IPS-NIHi11 (cell line): ENCODE results near the gene TOPBP1.

ENCODE experiments used
- DNase-seq: peaks from one replicate; pipeline ENCODE4 v3.0.0; 2012; ENCODE audit warnings: mixed read lengths, low spot score

Gene TOPBP1

DNA sequence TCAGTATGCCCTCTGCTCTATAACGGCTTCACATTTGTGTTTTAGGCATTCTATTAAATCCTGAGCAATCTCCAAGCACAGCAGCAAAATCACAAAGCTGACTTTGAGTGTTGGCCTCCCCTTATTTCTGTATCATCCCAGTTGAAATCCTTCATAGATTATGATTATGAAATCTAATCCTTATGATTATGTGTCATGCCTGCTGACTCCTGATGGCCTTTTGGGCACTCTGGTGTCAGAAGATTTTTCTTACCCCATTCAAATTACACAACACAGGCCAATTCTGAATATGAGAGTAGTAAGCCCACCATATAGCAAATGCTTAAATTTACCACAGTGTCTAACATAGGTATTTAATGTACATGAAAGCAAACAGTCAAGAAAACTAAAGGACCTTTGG, 53.9 kb downstream of the TOPBP1 start:
- DNase-seq: no peak

DNA sequence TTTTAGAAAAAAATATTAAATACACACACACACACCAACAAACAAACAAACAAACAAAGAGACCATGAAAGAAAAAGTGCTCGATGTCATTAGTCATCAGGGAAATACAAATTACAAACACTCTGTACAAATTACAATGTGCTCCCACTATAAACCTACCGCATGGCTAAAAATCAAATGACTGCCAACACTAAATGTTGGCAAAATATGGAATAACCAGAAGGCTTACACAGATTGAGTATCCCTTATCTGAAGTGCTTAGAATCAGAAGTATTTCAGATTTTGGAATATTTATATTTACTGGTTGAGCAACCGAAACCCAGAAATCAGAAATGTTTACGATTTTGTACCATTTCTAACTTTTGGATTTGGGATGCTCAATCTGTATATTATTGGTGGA, 54.8 kb downstream of the TOPBP1 start:
- no peak for DNase-seq

DNA sequence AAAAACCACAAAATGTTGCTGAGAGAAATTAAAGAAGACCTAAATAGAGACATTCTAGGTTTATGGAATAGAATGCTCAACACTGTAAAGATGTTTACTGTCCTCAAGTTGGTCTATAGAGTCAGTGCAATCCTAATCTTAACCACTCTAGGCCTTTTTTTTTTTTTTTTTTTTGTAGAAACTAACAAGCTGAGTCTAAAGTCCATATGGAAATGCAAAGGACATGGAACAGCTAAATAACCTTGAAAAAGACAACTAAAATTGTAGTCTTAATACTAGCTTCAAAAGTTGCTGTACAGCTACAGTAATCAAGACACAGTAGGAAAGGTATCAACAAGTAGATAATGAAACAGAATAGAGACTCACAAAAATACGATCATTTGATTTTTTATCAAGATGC, 55.4 kb downstream of the TOPBP1 start:
- DNase-seq: no peak

DNA sequence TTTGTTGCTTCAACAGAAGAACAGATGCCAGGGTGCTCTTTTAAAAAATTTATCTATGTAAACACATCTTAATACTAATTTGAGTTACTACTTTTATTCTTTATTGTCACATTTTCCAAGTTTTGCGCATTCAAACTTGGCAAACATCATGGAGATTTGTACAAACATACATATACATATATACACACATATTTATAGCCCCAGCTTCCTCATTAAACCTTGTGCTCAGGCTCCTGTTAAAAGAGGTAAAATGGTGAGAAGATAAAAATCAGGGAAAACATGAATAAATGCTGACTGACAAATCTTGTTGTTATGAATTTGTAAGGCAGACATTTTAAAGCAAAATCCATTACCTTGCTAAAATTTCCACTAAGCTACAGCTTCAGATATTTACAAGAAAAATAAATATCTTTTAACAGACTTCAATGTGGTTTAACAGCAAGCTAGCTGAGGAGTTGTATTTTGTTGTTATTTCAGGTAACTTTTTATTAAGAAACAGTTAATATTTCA, 61.1 kb downstream of the TOPBP1 start:
- no peak for DNase-seq

DNA sequence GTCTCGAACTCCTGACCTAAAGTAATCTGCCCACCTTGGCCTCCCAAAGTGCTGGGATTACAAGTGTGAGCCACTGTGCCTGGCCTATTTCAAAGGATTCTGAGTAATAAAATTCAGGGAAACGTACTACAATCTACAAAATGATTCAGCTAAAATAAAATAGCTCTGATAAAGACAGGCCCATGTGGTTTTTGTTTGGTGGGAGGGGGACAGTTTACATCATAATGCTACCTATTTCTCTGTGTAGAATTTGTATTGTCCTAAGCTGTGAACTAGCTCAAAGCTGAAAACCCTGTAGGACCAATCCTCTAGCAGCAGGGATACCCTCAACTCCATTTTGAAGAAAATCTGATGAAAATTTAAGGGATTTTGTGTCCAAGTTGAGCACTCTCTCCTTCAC, 62.5 kb downstream of the TOPBP1 start:
- no peak for DNase-seq

DNA sequence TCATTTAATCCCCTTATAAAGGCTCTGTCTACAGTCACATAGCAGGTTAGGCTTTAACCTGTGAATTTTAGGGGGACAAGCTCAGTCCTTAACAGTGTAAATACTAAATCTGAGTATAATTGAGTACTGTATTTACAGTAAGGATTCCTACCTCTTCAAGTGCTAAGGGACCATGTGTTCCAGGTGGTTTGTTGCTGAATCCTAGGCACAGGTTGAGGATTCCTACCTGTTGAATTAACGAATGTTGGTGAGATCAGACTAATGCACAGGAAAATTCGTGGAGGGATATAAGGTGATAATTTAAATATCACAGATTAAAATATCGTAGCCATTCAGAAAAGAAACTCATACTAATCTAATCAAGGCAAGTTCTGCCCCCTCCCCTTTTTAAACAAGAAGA, 63.3 kb downstream of the TOPBP1 start:
- no peak for DNase-seq

DNA sequence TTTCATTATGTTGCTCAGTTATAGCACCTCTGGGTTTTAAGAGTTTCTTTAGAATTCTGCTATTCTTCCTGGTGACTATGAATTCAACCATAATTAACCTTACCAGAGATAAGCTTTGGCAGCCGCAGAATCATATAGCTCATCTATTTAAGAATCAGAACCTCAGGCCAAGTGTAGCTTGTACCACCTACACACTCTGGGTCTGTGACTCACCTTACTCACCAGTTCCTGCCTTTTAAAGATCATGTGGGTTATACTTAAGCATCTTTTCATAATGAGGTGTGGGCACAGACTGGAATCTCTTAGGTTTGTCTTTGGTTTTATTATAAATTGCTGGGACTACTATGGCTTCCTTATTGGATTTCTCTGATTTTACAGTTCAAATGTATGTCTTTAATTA, 66.4 kb downstream of the TOPBP1 start:
- DNase-seq: no peak

DNA sequence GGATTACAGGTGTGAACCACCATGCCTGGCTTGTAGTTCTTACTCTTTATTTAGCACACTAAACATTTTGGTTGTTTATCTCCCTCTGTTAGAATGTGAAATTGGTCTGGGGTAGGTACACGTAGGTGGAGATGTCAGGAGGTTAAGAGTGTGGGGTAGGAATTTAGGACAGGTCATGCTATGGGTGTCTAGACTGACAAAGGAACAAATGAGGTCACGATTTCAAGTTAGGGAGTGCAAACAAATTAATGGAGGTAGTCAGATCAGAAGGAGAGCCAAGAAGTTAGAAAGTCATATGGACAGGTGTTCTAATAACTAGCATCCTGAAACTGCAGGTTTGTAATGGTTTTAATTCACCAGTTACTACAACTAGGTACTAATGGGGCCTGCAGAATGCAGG, 68.5 kb downstream of the TOPBP1 start:
- no peak for DNase-seq

DNA sequence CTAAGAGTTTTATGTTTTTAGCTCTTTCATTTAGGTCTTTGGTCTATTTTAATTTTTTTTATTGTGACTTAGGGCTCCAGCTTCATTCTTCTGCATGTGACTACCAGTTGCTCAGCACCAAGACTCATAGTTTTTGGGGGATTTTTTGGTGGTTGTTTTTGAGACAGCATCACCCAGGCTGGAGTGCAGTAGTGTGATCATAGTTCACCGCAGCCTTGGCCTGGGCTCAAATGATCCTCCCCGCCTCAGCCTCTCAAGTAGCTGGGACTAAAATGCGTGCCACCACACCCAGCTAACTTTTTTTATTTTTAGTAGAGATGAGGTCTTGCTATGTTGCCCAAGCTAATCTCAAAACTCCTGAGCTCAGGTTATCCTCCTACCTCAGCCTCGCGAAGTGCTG, 68.9 kb downstream of the TOPBP1 start:
- DNase-seq: no peak

DNA sequence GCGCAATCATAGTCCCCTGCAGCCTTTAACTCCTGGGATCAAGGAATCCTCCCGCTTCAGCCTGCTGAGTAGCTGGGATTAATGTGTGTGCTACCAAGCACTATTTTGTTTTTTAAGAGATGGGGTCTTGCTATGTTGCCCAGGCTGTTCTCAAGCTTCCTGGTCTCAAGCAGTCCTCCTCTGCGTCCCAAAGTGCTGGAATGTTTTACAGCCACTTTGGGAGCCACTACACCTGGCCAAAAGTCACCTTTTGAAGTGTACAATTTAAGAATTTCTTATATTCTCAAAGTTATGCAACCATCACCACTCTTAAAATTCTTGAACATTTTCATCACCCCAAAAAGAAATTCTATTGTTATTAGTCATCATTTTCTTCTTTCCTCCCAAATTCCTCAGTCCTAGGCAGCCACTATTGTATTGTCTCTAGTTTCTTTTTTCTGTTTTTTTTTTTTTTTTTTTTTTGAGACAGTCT, 70.4 kb downstream of the TOPBP1 start:
- no peak for DNase-seq

DNA sequence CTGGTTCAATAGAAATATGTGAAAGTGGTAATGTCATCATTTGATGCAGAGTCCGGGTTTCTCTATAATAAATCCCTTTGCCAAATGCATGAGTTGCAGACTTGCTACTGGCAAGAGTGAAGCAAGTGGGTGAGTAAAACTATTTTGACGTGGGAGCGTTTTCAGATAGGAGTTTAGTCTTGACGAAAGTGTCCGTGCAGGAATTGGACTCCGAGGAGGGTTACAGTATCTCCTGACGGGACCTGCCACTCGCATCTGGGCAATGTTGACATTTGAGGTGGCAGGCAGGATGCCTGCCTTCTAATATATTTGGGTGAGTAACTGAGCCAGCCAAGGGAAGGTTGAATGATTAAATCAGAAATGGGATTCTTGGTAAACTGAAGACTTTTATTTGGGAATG, 72.2 kb downstream of the TOPBP1 start:
- DNase-seq: no peak

DNA sequence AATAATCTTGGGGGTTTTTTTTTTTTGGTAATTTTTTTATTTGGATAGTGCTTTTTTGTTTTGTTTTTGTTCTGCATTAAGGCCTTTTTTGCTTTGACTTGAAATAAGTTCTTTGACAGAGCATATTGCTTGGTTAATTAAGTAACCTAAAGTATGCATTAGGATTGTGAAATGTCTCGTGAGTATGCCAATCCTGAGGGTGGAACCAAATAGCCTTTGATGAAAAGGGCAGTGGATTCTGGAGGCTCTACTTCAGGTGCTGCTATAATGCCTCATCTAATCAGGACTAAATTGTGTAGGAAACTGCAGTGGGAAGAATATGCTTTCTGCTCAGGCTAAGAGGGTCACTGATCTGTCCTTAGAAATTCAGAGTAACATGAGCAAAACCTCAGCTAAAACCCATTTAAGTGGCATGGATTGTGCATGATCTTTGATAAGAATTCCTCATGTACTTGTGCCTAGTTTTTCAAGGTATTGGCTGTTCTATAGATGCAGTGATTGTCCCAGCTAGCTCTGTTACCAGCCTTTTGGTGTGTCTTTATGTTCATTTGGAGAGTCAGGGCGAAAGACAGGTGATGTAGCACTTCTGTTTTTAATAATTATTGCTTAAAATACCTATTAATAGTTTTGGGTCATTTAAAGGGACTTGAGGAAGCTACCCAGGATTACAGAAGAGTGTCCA, 72.8 kb downstream of the TOPBP1 start:
- DNase-seq: no peak

DNA sequence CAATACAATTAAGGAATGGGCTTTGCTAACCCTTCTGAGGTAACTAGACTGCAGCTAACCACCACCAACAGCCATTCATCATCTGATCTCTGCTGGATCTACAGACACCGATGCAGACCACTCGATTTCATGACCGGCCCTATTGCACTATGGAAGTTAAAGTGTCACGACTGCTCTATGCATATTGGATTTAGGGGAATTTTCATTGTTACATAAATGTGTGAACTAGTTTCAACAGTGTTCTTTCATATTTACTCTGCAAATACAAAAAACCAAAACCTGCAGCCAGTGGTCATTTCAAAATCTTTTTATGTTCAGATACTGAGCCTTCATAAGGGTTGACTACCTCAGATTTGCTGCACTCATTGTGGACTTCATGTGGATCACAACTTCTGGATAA, 73.7 kb downstream of the TOPBP1 start:
- DNase-seq: no peak

DNA sequence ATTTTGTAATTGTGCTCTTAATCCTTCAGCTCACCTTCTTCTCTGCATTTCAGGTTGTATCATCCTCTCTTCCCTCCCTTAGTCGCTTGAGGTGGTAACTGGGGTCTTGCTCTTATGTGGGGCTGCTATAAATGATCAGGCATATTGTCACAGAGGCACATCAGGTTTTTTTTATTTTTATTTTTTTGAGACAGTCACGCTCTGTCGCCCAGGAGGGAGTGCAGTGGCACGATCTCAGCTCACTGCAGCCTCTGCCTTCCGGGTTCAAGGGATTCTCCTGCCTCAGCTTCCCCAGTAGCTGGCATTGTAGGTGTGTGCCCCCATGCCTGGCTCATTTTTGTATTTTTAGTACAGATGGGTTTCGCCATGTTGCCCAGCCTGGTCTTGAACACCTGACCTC, 78.3 kb downstream of the TOPBP1 start:
- no peak for DNase-seq

DNA sequence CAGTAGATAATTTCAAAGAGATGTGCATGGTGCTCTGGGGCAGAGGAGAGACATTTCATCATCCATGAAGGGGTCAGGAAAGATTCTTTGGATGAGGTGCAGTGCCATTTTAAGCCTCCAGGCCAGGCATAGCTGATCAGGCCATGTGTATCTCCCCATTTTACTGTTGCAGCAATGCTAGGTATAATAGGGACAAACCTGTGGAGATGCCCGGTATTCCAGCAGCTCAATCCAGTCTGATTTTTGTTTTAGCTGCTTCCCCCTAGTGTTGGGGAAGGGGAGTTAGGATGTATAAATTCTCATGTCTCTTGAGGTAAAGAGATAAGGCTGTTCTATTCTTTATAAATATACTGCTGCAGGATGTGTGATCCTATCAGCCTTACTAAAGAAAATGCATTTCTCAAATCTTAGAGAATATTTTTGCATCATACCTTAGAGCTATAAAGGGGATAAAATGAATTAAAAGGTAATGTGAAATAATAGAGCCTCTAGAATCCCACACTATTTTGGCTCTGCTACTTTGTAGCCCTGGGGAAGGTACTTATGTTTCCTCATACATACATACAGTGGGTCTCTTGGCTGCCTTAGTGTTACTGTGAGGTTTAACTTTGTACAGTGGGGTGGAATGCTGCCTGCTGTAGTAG, 83.1 kb downstream of the TOPBP1 start:
- DNase-seq: peak; percentile 45

DNA sequence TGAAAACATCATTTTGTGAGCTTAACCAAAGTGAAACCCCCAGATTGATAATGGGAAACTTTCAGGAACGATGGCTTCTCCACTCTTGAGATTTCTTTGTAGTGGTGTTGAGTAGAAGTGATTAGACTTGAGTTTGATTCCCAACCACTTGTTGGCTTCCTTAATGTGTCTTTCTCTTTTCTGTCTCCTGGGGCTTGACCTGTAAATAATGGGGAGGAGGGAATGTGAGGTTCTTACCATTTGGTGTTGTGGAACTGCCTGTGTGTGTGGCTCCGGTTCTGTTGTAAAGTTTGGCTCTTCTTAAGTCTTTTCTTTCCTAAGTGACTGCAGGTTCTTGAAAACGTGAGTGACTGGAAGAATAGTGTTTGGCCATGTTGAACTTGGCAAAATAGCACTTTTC, 85.6 kb downstream of the TOPBP1 start:
- DNase-seq: no peak

DNA sequence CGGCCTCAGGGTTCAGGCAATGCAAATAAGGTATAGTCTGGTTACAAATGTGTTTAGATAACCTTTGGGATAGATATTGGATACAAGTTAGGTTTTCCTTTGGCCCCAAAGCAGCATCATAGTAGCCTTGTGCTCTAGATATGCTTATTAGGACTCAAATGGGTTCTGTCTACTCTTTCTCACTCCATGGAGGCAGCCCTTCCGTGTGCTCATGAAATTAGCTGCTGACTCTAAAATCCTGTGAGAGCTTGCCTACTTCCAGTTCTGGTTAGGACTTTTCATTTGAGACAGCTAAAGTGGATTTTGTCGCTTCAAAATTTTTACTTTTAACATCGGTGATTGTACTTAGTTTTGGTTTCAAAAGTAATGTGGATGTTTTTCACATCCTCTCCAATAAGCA, 86.7 kb downstream of the TOPBP1 start:
- no peak for DNase-seq

DNA sequence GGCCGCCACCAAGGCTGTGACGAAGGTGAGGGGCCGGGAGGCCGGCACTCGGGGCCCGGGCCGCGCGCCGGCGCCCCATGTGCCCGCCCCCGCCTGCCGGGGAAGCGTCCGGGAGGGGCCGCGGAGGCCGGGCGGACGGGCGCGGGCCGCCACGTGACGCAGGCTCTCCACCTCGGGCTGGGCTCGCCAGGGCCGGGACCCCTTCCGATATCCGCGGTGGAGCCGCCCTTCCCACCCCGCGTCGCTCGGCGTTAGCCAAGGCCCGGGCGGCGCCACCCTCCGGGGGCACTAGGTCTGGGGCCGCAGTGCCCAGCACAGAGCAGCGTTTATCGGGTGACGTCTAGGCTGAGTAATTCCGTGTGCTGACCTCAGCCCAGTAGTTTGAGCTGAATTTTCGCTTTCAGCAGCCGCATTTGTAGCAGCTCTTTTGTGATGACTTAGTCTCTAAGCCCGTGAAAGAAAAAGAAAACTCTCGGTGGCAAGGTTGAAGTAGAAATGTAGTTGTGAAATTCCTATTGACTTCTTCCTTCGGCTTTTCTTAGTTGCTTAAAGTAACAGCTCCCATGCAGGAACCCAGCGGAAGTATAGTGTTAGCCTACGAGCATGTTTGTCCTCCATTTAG, 87.4 kb downstream of the TOPBP1 start:
- peak; percentile 74 for DNase-seq

DNA sequence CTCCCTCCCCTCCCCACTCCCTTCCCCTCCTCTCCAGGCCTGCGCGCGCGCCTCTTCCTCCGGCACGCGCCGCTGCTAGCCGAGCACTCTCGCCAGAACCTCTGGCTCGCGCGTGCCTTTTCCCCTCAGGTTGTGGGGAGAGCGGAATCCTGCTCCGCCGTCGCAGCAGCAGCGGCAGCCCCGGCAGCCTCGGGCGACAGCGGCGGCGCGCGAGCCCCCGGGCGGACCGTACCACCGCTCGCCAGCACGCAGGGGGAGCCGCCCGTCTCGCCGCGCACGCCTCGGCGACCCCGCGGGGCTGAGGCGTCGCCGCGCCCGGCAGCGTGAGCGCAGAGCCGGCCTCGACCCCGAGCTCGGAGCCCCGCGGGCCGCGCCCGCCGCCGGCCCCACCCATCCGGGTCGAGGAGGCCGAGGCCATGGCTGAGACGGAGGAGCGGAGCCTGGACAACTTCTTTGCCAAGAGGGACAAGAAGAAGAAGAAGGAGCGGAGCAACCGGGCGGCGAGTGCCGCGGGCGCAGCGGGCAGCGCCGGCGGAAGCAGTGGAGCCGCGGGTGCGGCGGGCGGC, 88.0 kb downstream of the TOPBP1 start, which contains the start of gene CDV3:
Gene CDV3 (plus strand): TSS at position 58 of the 566 bp plus-strand sequence. CDS start 359 bp downstream, at position 417.
- peak; percentile 66 for DNase-seq

DNA sequence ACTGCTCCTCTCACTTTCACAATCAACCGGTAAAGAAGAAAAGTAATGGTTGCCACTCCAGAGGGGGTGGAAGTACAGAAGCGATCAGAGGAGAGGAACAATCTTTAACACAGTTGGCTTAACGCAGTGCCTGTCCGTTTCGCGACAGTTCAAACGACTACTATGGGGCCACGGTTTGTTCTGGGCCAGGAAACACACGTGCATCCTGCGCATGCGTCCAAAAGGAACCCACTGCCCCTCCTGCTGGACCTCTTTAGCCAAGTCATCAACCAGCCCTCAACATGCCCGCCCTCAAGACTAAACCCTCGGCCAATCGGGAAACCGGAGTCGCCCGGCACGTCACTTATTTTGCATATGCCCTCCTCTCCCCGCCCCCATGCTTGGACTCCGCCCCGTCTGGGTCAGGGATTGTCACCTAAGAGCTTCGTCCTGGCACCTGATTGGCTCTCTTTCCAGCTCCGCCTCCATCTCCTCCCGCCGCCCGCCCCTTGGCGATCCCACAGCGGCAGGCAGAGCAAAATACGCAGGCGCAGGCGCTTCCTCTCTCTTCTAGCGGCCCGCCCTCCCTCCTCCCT, 88.6 kb downstream of the TOPBP1 start:
- DNase-seq: peak; percentile 91

DNA sequence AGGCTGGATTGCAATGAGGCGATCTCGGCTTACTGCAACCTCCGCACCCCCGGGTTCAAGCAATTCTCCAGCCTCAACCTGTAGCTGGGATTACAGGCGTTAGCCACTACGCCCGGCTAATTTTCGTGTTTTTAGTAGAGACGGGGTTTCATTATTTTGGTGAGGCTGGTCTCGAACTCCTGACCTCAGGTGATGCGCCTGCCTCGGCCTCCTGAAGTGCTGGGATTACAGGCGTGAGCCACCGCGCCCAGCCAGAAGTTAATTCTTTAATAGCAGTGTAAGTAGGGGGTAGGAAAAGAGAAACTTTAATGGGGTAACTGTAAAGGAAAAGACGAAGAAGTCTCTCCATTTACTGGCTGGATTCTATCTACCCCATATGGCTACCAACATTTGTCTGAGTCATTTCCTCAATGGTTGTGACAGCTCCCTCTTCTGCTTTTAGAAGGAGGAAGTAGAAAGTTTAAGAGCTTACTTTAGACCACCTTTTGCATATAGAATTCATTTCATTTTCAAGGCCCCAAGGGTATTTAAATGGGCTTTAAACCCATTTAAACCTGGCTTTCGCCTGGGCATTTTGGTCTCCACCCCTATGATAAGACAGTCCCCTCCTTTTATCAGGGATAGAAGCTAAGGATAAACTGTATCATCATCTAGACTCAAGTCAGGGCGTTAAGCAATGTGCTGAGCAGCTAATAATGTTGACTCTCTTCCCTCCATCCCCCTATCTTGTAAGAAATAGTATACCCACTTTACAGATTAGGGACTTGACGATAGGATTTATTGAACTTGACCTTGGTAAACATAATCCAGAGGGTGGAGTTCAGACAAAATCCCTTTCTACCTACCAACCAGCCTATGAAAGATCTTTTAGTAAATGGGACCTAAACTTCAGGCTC, 89.3 kb downstream of the TOPBP1 start:
- DNase-seq: no peak
